ENCODE measurements around the gene IL2RA.

The IL2RA gene

GRCh38 chr10:6082496-6083395, 20.6 kb upstream of the IL2RA start:
- DNase-seq (ENCODE audit: insufficient read length, low spot score) (no peak), FAIRE-seq (no peak)
- no peak for TF ChIP-seq CTCF (IDR thresholded peaks at IDR 0.05; ENCODE audit: insufficient read depth, missing control alignments)

DNA sequence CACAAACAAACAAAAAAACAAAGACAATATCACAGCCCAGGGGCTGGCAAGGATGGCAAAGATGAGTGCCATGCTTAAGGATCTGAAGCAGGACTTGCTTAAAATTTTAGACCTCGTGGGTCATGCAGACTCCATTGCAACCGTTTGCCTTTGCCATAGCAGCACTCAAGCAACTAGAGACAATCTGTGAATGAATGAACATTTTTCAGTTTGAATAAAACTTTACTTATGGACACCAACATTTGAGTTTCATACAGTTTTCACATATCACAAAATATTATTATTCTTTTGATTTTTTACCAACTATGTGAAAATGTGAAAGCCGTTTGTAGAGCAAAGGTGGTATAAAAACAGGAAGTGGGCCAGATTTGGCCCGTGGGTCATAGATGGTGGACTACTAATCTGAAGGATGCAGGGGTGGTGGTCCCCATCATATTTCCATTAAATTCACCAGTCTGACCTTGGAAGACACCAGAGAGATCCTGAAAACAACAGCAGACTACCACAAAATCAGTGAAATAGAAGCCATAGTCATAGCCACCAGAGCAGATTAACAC, 18.3 kb upstream of the IL2RA start:
- DNase-seq (ENCODE audit: insufficient read length, low spot score) = no peak
- FAIRE-seq = no peak
- TF ChIP-seq CTCF (IDR thresholded peaks at IDR 0.05; ENCODE audit: insufficient read depth, missing control alignments) = no peak

- DNase-seq (ENCODE audit: insufficient read length, low spot score) = no peak
- FAIRE-seq = no peak
- no peak for TF ChIP-seq CTCF (IDR thresholded peaks at IDR 0.05; ENCODE audit: insufficient read depth, missing control alignments)
Observed at GRCh38 chr10:6079044-6079443, 16.9 kb upstream of the IL2RA start.

DNA sequence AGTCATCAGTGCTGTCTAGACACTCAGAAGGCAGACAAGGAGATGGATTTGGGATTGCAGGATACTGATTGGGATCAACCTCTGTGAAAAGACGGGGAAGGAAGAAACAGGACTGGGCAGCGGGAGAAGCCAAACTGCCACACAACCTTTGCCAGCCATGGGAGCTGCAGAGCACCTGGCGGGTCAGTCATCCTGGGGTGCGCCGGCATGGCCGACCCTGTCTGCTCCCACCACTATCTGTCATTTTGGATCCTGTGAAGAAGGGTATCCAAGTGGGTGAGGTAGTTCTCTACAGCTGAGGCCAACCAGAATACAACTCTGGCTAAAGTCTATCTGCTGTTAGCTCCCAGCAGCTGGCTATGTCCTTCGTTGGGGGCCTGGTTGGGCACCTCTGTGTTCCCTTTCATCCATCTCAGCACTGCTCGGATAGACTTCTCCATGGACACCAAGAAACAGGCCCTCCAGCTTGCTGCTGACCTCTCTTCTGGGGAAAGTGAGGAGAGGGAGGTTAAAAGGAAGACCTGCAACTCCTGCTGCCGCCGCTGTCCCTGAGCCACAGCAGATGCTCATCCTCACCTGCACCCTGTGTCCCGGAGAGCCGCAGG, 15.0 kb upstream of the IL2RA start:
- DNase-seq (ENCODE audit: insufficient read length, low spot score) (no peak), FAIRE-seq (no peak)
- TF ChIP-seq CTCF (IDR thresholded peaks at IDR 0.05; ENCODE audit: insufficient read depth, missing control alignments) = no peak

DNA sequence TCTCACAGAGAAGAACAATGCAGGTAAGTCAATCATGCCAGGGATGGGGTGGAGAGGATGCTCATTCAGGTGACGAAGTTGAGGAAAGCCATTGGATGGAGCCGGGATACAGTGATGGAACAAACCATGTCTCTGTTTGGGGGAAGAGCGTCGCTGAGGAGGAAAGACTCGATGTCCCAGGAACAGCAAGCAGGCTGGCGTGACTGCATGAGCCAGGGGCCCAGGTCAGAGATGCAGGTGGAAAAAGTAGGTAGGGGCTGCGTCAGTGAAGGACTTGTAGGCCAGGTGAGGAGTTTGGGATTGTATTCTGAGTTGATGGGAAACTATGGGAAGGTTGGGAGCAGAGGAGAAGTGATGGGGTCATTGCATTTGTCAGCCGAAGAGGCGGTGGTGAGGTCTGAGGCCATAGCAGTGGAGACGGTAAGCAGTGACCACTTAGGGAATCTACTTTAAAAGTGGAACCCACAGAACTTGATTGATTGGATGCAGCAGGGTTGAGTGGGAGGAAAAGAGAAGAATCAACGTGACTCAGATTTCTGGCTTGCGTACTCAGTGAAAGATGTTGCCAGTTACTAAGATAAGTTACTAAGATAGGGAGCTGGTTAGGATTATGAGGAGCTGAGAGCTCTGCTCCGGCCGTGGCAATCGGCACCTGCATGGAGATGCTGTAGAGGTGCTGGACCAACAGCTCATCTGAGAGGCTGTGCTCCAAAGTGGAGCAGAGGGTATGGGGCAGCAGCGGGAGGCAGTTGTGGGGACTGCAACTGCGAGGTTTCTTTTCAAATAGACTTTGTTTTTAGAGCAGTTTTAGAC, 12.5 kb upstream of the IL2RA start:
- DNase-seq (ENCODE audit: insufficient read length, low spot score) (no peak), FAIRE-seq (no peak)
- no peak for TF ChIP-seq CTCF (IDR thresholded peaks at IDR 0.05; ENCODE audit: insufficient read depth, missing control alignments)

DNA sequence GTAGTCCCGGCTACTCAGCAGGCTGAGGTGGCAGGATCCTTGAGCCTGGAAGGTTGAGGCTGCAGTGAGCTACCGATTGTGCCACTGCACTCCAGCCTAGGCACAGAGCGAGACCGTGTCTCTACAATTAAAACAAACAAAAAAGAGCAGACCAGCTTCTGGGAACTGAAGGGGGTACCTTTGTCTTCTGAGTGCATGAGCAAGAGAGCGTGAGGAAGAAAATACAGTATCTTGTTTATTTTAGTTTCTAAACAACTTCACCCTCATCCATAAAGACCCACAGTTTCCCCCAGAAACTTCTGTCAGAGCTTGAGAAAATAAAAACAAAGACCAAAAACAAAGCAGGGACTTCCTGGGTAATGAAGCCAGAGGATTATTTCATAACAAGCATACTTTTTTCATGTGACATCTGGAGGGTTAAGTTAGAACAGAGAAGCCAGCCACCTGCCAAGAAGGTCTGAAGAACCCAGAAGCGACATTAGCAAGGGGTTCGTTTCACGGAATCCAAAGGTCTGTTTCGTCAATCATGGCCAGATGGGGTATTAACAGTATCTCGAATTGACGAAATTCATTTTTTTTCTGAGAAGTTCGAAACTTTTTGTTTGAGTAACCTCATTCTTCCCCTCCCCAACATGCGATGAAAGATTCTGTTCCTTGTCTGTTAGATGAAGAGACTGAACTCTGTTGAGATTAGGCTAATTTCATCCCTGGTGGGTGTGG, 10.2 kb upstream of the IL2RA start:
- no peak for DNase-seq (ENCODE audit: insufficient read length, low spot score)
- no peak for FAIRE-seq
- TF ChIP-seq CTCF (IDR thresholded peaks at IDR 0.05; ENCODE audit: insufficient read depth, missing control alignments) = no peak
